NCI-H2081 (cell line): Measurements from ENCODE around the gene DENND1A.
"Not testable (repeated sequence)": the region's sequence is repeated elsewhere in the genome, so short reads cannot be mapped to it uniquely, and the experiment has no call there.

Experiments used
- DNase-seq, 2 experiments: peaks; one replicate each; lab custom pipeline; 2025; lab: John Stamatoyannopoulos, UW

DENND1A gene

DNA sequence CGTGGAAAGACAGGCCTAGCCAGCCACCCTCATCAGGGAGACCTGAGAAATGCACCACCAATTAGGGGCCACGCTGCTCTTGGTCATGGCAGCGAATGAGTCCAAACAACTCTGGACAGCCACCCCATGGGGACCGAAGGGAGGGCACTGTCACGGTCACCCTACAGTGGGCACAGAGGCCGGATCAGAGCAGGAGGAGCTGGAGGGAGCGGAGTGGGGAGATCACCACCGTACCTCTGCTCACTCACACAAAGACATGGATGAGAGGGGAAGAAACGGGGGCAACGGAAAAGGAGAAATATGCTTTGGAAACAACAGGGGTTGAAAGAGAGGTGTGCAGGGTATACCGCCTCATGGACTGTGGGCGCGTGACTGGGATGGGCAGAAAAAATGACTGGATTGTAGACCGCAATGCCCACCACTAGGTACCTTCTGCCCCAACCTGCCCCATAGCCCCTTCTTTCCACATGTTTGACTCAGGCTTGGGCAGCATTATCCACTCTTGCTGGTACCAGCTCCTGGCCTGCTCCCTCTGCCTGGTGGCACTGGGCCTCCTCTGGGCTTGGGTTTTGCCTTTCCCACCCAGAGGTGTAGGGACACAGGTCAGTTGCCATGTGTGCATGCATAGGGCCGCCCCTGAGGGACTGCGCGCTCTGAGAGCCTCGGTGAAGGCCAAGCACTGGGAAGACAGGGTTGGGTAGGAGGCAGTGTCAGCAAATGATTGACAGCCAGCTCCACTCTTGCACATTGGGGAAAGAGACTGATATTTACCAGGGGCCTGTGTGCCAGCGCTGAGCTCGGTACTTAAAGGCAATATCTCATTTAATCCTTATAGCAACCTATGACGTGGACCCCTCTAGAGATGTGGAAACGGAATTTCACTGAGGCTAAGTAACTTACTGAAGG is 497.3 kb downstream of the DENND1A start:
- DNase-seq, result no peak

DNA sequence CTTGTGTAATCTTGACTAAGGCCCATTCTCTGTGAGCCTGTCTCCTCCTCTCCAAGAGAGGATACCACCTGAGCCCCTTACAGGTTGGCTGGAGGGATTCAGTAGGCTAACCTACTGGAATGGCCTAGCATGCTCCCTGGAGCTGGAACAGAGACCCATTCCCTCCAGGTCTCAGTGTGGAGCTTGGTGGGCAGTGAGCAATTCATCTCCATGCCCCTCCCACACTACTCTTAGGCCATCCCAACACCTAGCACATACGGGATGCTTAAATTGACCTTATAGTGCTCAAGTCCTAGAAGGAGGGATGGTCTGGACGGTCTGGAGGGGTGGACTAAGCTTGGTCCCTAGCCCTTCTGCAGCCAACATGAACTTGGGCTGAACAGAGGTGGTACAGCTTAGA is 498.3 kb downstream of the DENND1A start:
- no peak for DNase-seq

DNA sequence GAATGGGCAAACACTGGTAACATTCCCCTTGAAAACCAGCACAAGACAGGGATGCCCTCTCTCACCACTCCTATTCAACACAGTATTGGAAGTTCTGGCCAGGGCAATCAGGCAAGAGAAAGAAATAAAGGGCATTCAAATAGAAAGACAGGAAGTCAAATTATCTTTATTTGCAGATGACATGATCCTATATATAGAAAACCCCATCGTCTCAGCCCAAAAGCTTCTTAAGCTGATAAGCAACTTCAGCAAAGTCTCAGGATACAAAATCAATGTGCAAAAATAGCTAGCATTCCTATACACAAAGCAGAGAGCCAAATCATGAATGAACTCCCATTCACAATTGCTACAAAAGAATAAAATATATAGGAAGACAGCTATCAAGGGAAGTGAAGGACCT is 501.5 kb downstream of the DENND1A start:
- DNase-seq, result not testable (repeated sequence)

DNA sequence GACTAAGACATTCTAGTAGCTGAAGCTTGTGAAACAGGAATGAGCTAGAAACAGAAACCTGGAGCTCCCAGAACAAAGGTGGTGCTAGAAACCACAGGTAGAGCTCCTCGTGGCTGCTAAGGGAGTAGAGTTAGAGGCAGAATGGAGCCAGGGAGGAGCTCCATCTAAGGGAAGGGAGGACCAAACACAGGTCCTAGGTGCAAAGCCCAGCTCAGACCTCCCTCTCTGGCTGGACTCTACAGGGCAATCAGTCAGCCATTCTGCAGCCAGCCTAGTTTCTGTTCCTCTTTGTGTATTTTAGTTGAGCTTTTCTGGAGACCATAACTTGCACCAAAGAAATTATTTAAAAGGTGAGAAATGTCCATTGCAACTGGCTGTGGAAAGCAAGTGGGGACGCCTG is 503.5 kb downstream of the DENND1A start:
- no peak for DNase-seq

DNA sequence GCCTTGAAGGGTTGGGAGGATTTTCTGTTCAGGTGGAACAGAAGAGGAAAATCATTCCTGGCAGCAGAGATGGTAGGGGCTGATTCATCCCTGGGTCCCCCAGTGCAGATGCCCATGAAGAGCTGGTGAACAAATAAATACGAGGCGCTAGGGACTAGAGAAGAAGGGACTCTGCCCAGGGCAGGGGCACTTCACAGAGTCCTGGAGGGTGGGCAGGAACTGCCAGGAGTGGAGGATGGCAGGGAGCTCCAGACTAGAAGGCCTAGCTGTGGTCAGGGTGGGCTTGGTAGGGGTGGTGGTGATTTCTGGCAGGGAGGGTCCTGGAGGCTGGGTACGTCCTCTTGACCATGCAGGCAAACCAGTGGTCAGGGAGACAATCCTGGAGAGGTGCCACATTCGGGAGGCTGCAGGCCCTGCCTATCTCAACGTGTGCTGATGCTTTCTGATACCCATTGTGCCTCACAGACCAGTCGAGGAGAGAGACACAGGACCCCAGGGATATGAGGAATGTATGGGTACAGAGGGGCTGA is 504.0 kb downstream of the DENND1A start:
- no peak for DNase-seq

DNA sequence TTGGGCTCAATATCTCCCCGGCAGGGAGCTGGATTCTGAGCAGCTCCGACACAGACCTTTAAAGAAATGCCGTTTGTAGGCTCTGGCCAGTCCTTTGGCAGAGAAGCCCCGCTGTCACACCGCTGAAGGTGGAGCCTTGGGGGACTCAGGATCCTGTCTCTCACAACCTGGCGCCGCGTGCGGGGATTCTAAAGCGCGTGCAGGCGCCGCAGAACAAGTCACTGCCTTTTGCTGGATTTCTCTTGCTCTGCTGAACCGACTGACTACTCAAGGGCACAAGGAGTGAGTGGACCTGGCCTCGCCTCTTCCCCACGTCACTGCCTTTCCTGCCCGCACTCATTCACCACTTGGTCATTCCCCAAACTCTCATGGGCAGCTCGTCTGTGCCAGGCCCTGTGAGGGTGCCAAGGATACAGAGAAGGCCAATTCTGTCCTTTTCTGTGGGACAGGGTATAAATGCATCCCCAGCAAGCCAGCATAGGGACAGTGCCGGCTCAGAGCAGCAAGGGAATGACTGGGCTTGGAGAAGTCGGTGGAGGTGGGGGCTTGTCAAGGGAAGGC is 504.6 kb downstream of the DENND1A start:
- no peak for DNase-seq

DNA sequence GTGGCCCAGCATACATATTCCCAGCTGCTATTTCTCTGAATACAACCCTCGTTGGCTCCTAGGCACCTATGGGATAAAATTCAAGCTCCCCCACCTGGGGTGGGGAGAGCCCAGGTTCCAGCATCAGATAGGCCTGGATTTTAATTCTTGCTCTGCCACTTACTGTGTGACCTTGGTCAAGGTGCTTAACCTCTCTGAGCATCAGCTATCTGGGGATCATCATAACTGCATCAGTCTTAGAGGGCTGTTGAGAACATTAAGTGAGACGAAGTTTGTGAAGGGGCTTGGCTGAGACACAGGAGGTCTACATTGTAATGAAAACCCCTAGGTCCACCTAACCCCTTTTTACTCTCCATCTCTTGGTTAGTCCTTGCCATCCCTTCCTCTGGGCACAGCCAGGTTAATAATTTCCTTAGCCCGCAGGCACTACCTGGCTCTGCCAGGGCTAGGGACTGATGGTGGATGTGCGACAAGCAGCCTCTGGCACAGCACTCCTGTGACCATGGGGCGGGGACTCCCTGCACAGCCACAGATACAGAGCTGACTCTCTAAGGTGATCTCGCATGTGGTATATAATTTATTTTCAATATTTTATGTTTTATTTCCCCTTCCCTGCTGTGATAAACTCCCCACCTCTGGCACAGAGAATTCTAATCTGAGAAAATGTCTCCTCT is 505.2 kb downstream of the DENND1A start:
- no peak for DNase-seq

DNA sequence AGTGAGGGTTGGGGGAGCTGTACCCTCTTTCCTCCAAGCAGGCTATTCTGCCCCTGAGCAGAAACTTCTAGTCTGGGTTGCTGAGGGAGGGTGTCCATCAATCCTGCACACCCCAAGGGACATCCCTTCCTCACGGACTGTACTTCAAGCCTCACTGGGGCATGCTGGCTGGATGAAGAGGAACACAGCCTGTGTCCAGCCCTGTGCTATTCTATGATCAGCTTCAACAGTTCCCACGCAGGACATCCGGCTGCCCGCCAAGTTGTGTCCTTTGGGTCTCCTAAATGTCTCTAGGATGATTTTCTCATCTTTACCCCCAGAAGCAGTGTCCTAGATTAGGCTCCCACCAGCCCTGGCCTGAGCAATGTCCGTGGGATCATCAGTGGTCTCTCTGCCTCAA is 505.8 kb downstream of the DENND1A start:
- DNase-seq, result no peak

DNA sequence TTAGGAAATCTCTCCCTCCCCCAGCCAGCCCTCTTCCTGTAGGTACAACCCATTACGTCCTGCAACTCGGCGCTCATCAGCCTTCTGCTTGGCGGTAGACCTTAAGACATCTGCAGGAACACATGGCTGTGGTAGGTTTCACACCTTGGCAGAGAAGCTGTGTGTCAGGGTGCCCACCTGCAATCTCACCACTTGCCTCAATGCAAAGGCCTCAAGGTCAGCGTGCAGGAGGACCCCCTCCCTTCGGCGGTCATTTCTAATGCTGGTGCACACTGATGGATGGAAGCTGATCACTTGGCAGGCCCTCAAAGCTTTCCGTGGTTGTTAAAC is 506.6 kb downstream of the DENND1A start:
- no peak for DNase-seq

DNA sequence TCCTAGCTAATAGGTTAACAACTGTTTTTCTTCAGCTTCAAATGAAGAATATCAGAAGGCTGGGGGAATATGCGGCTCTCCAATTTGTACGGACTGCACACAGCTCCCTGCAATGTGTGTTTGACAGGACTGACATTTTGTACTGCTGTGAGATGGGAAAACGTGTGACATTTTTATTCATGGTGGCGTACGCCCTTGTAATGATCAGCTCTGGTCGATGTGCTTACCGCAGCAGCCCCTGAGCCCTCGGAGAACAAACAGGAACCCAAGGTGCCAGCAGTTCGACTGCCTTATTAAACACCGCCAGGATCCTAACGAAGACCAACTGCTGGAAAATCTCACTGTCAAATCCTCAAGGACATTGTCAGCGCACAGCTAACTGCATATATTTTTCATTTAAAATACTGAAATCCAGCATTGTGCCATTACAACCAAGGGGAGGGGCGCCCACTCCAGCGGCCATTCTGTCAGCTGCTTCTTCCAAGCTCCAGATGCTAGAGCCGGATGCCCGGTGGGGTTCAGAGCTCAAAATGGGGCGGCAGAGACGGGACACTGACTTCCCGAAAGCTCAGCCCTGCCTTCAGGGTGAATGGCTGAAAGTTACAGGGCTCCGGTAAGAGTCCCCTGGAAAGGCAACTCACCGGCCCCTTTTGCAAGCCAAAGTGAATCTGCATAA is 507.2 kb downstream of the DENND1A start:
- no peak for DNase-seq

DNA sequence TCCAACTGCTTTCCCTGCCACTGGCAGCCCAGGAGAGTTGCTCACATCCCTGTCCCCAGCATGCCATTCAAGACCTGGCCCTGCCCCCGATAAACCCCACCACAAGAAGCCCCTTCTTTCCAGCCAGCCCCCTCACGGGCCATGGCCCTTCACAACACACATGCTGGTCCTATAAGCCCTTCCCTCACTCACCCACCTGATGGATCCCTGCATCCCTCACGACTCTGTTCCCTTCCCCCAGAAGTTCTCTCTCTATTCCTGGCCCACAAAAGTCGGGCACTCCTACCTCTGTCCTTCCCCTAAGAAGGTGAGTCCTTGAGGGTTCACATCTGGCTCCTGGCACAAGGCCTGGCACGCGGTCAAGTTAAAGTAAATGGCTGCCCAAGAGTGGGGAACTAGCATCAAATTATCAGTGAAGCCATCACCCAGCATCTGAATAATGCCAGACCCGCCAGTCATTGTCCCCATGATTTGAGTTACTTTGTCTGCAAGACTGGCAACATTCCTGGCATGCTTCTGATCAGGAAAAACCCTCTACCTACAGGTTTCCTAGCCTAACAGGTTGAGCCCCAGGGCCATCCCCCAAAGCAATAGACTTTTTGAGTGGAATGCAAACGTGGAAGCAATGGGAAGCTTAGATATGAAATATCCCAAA is 508.0 kb downstream of the DENND1A start:
- no peak for DNase-seq

DNA sequence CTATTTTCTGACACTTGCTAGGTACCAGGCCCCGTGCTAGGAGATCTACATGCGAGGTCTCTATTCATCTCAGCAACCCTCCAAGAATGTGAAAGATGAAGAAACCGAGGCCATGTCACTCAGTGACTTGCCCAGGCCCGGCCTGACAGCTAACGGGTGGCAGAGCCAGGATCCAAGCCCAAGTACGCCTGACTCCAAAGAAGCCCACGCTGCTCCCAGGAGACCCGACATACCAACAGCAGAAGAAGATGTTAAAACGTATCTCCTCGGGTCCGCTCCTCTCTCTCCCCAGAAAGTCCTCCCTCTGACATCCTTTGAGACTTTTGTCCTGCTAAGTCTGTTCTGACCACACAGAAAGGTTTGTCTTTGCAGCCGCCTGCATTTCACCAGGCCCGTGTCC is 508.7 kb downstream of the DENND1A start:
- no peak for DNase-seq

DNA sequence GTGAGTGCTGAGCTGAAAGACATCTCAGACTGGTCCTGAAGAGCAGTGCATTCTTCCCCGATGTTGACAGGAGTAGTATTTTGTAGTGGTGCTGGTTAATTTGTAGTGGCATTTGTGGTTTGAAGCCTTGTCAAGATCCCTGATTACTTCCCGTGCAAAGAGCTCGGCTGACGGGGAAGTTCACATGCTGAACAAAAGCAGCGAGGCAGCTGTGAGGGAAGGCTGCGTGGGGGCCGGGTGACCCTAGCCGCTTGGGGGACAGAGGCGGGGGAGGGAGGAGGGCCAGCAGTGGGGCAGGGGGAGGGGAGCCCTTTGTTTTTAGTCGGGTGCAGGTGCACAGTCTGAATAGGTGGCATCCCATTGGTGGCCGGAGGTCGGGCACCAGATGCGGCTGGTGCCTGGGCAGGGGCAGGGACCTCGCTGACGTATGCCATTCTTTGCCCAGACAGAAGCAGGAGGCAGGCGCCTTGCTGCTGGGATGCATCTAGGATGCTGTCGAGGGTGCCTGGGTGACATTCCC is 509.3 kb downstream of the DENND1A start:
- DNase-seq, result no peak

DNA sequence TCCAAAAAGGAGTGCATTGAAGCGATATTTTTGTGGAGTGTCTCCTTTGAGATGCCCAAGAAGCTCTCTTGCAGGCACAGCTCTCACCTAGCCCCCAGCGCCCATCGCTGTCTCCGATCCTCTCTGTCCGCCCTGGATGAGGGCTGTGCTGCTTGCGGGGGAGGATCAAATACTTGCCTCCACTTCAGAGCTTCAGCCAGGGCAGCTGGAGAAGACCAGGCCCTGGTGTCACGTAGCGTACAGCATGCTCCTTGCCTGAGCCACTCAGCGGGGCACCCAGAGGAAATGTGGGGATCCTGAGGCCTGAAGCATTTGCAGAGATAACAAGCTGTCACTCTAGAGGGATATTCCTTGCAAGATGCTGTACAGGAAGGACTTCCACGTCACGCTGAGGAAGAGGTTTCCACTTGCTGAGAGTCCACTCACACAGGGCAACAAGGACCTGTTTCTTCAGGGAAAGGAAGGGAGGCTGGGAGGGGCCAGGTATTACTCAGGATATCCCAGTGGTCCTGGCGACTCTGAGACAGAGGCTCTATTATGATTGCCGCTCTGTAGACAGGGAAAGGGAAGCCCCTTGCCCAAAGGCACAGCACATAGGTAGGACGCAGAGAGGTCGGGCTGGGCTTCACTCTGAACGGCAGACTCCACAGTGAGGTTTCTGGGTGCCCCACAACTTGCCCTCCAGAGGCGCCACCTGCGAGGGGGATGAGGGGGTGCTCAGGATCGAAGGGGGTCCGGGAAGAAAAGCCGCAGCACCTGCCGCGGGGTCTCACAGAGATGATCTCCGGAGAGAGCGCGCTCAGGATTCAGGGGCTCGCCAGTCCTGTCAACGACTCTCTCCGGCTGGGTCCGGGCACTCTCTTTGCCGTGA is 510.0 kb downstream of the DENND1A start:
- DNase-seq, result no peak

DNA sequence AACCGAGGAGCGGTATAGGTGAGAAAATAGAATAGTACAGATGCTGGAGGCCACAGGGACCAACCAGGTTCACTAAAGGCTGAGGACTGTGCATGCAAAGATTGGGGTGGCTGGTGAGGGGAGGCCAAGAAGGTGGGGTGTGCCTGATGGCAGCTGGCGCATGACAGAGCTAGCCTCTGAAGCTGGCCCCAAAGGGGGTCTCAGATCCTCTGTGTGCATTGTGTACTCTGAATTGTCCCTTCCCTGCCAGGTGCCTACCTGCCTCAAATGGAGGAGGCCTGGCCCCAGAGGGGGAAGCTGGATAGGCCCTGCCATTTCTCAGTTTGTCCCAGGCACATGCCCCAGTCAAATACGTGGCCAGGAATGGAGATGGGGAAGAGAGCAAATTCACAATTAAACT is 510.8 kb downstream of the DENND1A start:
- no peak for DNase-seq

DNA sequence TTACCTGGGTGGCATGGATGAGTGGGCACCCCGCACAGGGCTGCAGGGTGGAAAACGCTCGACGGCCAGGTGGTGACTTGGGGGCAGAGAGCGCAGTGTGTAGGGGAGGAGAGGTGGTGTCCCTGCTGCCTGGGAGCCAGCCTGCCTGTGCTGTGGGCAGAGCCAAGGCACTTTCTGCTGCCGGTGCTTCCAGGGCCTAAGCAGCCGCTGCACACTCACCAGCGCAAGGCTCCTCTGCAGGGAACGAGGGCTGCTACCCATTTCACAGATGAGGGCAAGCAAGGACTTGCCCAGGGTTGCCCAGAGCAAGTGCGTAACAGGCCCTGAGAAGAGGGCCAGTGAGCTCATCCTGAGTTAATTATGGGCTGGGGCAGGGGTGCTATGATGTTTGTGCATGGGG is 511.4 kb downstream of the DENND1A start:
- no peak for DNase-seq

DNA sequence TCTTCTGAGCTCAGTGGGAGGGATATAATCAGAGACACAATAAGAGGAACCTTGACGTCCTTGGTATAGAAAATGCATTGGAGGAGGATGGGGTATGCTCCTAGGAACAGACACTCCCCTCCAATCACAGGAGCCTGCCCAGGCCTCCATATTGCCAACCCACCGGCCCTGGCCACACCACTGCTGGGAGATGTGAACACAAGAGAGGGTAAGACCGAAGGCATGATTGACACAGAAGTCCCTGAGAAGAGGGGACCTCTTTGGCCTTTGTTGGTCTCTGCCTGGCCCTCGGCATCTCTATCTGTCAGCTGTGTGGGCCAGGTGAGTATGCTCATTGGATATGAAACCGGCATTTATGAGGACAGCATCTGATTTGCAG is 511.9 kb downstream of the DENND1A start:
- no peak for DNase-seq

DNA sequence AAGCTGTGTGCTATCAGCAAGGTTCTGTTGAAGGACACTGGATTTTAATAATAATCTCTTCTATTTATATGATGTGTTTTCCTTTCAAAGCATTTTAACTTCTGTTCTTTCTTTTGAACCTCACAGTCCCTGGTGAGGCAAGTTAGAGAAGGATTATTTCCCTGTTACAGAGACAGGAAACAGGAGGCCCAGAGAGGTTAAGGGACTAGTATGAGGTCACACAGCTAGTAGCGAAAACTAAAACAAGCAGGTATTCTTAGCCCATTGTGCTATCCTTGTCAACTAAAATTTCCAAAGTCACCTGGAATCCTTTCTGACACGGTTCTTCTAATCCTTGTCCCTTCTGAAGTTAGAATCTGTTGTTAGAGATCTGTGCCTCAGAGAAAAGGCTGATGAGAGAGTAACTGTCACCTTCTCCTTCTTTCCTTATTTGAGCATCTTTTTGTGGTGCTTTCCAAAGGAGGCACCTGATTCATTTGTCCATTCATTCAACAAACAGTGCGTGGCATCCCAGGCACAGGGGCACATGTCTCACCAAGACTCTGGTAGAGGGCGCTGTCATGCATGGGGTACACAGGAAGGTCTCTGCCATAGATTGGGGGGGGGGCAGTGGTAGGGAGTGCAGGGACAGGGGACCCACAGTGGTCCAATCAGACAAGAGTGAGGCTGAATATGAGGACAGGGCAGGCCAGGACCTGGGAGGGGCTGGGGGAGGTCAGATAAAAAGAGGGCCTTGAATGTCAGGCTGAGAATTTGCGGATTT is 512.5 kb downstream of the DENND1A start:
- DNase-seq, result no peak

DNA sequence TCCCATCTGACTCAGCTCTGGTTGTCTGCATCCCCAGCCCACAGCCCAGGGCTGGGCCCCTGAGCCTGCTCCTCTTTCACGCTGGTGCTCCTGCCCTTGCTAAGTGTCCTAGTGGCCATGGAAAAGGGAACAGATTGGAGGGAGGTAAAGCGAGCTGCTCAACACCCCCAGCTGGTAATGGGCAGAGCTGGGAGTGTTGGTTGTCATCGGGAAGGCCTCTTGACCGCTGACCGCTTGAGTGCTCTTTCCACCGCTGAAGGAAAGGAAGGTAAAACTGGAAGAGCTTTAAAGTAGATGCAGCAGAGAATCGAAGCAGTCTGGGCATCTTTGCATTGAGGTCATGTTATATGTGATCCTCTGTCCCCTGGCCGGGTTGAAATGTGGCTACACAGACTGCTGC is 513.8 kb downstream of the DENND1A start:
- DNase-seq, result no peak
